ENCODE results near the gene ALDH1A1. TPM values are rescaled to one million over a fixed set of nuclear protein-coding genes. Genes with fewer than 3 reads are reported as not detected.

The ALDH1A1 gene
- polyA plus RNA-seq, 1 of the 3 experiments (the other 2 are of a cell fraction): 0.03 TPM

GRCh38 chr9:72996114-72996513, 43.3 kb upstream of the ALDH1A1 start:
- H3K4me2 ChIP-seq: no peak overlapping the region
- H3F3A ChIP-seq (replicated peaks; ENCODE audit: insufficient read depth): no peaks in the 10 kb centered on the region
- TF ChIP-seq JUND (IDR thresholded peaks at IDR 0.05): no peak
- TF ChIP-seq CTCF (IDR thresholded peaks at IDR 0.05): no peak
- no peak for TF ChIP-seq TEAD4 (IDR thresholded peaks at IDR 0.05; ENCODE audit: borderline replicate concordance, insufficient read depth)
- ChIA-PET CTCF (no interaction called here), POLR2A (no interaction called here)
- no peaks in the 10 kb centered on the region for H4K20me1 ChIP-seq (ENCODE audit: insufficient read depth)
- WGBS (ENCODE audit: low lambda C conversion rate): under 1% methylated on average over 2 of the region's 2 CpGs
- H3K4me1 ChIP-seq (ENCODE audit: control insufficient read depth in 1 of 2, insufficient read depth in 2 of 2, low read depth in 1 of 2, low read length in 1 of 2): no peaks in the 10 kb centered on the region
- no peak overlapping the region for H3K9ac ChIP-seq
- no peaks in the 10 kb centered on the region for H3K79me2 ChIP-seq (ENCODE audit: insufficient read depth)
- no peaks in the 10 kb centered on the region for H3K36me3 ChIP-seq (replicated peaks in 1 of 2; ENCODE audit: control insufficient read depth in 1 of 2, insufficient read depth in 2 of 2, low read length in 1 of 2)
- H3K4me3 ChIP-seq (ENCODE audit: low read depth in 2 of 2, low read length in 1 of 2): no peak overlapping the region
- no peaks in the 10 kb centered on the region for H3K9me2 ChIP-seq
- no peaks in the 10 kb centered on the region for H3K9me3 ChIP-seq
- no peak for DNase-seq
- peaks cover 21% of the 10 kb centered on the region; the same call in 1 of the 2 replicates for H3K27me3 ChIP-seq (ENCODE audit: insufficient read depth)
- no peak overlapping the region for H3K27ac ChIP-seq (ENCODE audit: low read depth in 2 of 2, low read length in 1 of 2)
- H2AFZ ChIP-seq (ENCODE audit: low read depth): no peak overlapping the region

- TF ChIP-seq TCF12 (IDR thresholded peaks at IDR 0.05) (no peak), EP300 (IDR thresholded peaks at IDR 0.05; ENCODE audit: borderline replicate concordance in 1 of 2, low read depth in 1 of 2, low read length in 1 of 2) (no peak), USF1 (IDR thresholded peaks at IDR 0.05; ENCODE audit: borderline replicate concordance, low read depth) (no peak), ZBTB33 (IDR thresholded peaks at IDR 0.05; ENCODE audit: borderline replicate concordance, low read depth) (no peak), TEAD4 (IDR thresholded peaks at IDR 0.05; ENCODE audit: borderline replicate concordance, insufficient read depth) (no peak), TAF1 (IDR thresholded peaks at IDR 0.05; ENCODE audit: borderline replicate concordance, low read depth, low read length) (no peak), SMC3 (IDR thresholded peaks at IDR 0.05; ENCODE audit: low read depth, low read length) (no peak), FOXM1 (IDR thresholded peaks at IDR 0.05; ENCODE audit: low read depth) (no peak), MAX (IDR thresholded peaks at IDR 0.05; ENCODE audit: low read depth) (no peak), POLR2AphosphoS5 (IDR thresholded peaks at IDR 0.05; ENCODE audit: low read depth, low read length) (no peak), FOSL2 (IDR thresholded peaks at IDR 0.05; ENCODE audit: borderline replicate concordance, low read depth) (no peak), SIN3A (IDR thresholded peaks at IDR 0.05; ENCODE audit: borderline replicate concordance, low read depth, low read length) (no peak), RXRA (IDR thresholded peaks at IDR 0.05; ENCODE audit: borderline replicate concordance, low read depth) (no peak), RFX5 (IDR thresholded peaks at IDR 0.05; ENCODE audit: low read length) (no peak), REST (IDR thresholded peaks at IDR 0.05; ENCODE audit: low read depth, low read length) (no peak), RAD21 (IDR thresholded peaks at IDR 0.05; ENCODE audit: low read length) (no peak)
- Histone ChIP-seq H3K27me3 (ENCODE audit: insufficient read depth) (peaks cover 21% of the 10 kb centered on the region; the same call in 1 of the 2 replicates), H3K36me3 (replicated peaks in 1 of 2; ENCODE audit: control insufficient read depth in 1 of 2, insufficient read depth in 2 of 2, low read length in 1 of 2) (no peaks in the 10 kb centered on the region), H3K9ac (no peak overlapping the region), H3K27ac (ENCODE audit: low read depth in 2 of 2, low read length in 1 of 2) (no peak overlapping the region), H3F3A (replicated peaks; ENCODE audit: insufficient read depth) (no peaks in the 10 kb centered on the region), H2AFZ (ENCODE audit: low read depth) (no peak overlapping the region), H3K79me2 (ENCODE audit: insufficient read depth) (no peaks in the 10 kb centered on the region), H3K9me3 (no peaks in the 10 kb centered on the region), H3K9me2 (no peaks in the 10 kb centered on the region), H3K4me3 (ENCODE audit: low read depth in 2 of 2, low read length in 1 of 2) (no peak overlapping the region), H4K20me1 (ENCODE audit: insufficient read depth) (no peaks in the 10 kb centered on the region), H3K4me2 (no peak overlapping the region), H3K4me1 (ENCODE audit: control insufficient read depth in 1 of 2, insufficient read depth in 2 of 2, low read depth in 1 of 2, low read length in 1 of 2) (no peaks in the 10 kb centered on the region)
- CTCF ChIA-PET: no interaction called here
- WGBS (ENCODE audit: low lambda C conversion rate): 5% methylated on average over 5 of the region's 5 CpGs
- POLR2A ChIA-PET: no interaction called here
- DNase-seq: no peak
These were observed 42.5 kb upstream of the ALDH1A1 start for GRCh38 chr9:72995131-72996024.
